Endodermal cell (in vitro differentiated cells): Measurements from ENCODE around the gene VCAM1. TPM values are rescaled to one million over a fixed set of nuclear protein-coding genes. Genes with fewer than 3 reads are reported as not detected.

Experiments used
- DNase-seq: peaks from one replicate; pipeline ENCODE4 v3.0.0-alpha.2; 2017
- H3K27ac ChIP-seq: 2 replicates; pipeline ENCODE4 v1.5.1; 2013; ENCODE audit warnings: mild to moderate bottlenecking, low read depth, low read length, moderate library complexity
- H3K27me3 ChIP-seq: 2 replicates; pipeline ENCODE4 v1.6.1; 2013; ENCODE audit warnings: mild to moderate bottlenecking, low read length, moderate library complexity; ENCODE audit not compliant: insufficient read depth, control insufficient read depth, poor library complexity, severe bottlenecking
- H3K36me3 ChIP-seq: 2 replicates; pipeline ENCODE4 v1.7.0; 2013; ENCODE audit warnings: mild to moderate bottlenecking, low read length, moderate library complexity; ENCODE audit not compliant: control insufficient read depth, insufficient read depth
- H3K4me1 ChIP-seq: one replicate; pipeline ENCODE4 v1.7.0; 2013; ENCODE audit warnings: low read length; ENCODE audit not compliant: control insufficient read depth, insufficient read depth
- H3K4me3 ChIP-seq: 2 replicates; pipeline ENCODE4 v1.5.1; 2013; ENCODE audit warnings: mild to moderate bottlenecking, low read length, moderate library complexity
- H3K9ac ChIP-seq: 2 replicates; pipeline ENCODE4 v1.6.1; 2013; ENCODE audit warnings: mild to moderate bottlenecking, low read length, moderate library complexity; ENCODE audit not compliant: poor library complexity, severe bottlenecking; ENCODE audit errors: extremely low read depth
- H3K9me3 ChIP-seq: 2 replicates; pipeline ENCODE4 v1.6.1; 2013; ENCODE audit warnings: mild to moderate bottlenecking, low read length, moderate library complexity; ENCODE audit not compliant: control insufficient read depth
- H3K27ac Mint-ChIP-seq: 2 replicates; pipeline ENCODE4 v1.8.0; 2020; ENCODE audit warnings: mixed read lengths
- H3K27me3 Mint-ChIP-seq: 2 replicates; pipeline ENCODE4 v1.8.0; 2021; ENCODE audit warnings: mild to moderate bottlenecking, mixed read lengths; ENCODE audit not compliant: insufficient read depth
- H3K36me3 Mint-ChIP-seq: 2 replicates; pipeline ENCODE4 v1.8.0; 2020; ENCODE audit warnings: low read depth, mixed read lengths
- H3K4me1 Mint-ChIP-seq: 2 replicates; pipeline ENCODE4 v1.8.0; 2020; ENCODE audit warnings: mixed read lengths
- H3K4me3 Mint-ChIP-seq: 2 replicates; pipeline ENCODE4 v1.8.0; 2020; ENCODE audit warnings: mild to moderate bottlenecking, moderate library complexity, mixed read lengths
- H3K9me3 Mint-ChIP-seq: 2 replicates; pipeline ENCODE4 v1.8.0; 2020; ENCODE audit warnings: mild to moderate bottlenecking, mixed read lengths
- WGBS, 2 experiments: methylation state at CpG; one replicate each; pipeline versions ENCODE4 v1.1.5 to v1.1.7; 2013; ENCODE audit warnings: missing lambda C conversion rate in 2 of 2, mixed read lengths in 1 of 2; ENCODE audit not compliant: insufficient coverage in 1 of 2, insufficient read length in 1 of 2; 5-methylcytosine and 5-hydroxymethylcytosine counted together
- total RNA-seq, 2 donors: library from RNA; stranded (reverse); fragmentation: NEBNext Ultra II Directional in 1 of 2; extraction: Animal tissue kit (Norgen Biotek cat#: 25700) in 1 of 2; gene quantifications; 2 replicates in 1 of 2; 3 replicates in 1 of 2; pipeline ENCODE4 v1.2.1, GENCODE V29; 2021
- TF ChIP-seq, protein P1 (sequence below): fragments of 200-600 bp; sonication (generic); conservative IDR thresholded peaks from 2 replicates; pipeline ENCODE4 v1.5.0; 2021; ENCODE audit warnings: antibody characterized with exemption, mild to moderate bottlenecking

The VCAM1 gene
- total RNA-seq, 2 donors from 2014 or later, result 1.4 to 1.7 TPM

DNA sequence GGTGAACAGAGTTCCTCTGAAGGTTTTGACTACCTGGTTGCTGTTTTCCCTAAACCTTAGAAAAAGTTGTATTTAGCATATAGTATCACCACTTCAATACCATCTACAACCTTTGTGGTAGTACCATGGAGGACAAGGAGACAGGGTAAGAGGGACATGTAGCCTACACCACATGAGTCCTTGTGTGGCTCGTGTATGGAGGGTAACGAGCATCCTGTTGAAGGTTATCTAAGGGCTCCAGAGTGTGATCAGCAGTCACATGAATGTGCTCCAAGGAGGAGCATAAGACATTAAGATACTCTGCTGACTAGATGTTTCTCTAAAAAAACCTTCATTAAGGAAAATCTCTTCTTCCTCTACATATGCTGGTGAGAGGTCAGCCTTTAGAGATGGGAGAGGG, 67.3 kb downstream of the VCAM1 start:
- Mint-ChIP-seq H3K27me3 (no peaks in the 10 kb centered on the region), H3K27ac (no peak overlapping the region), H3K4me3 (no peak overlapping the region), H3K4me1 (peaks cover 1% of the 10 kb centered on the region), H3K36me3 (no peaks in the 10 kb centered on the region), H3K9me3 (peaks cover 4% of the 10 kb centered on the region)
- 97 to 100% methylated on average over 2 of the region's 2 CpGs for WGBS, 2 experiments
- Histone ChIP-seq H3K9ac (no peak overlapping the region), H3K9me3 (peaks cover 10% of the 10 kb centered on the region), H3K36me3 (no peaks in the 10 kb centered on the region), H3K27ac (no peak overlapping the region), H3K4me1 (no peaks in the 10 kb centered on the region), H3K27me3 (no peaks in the 10 kb centered on the region), H3K4me3 (no peak overlapping the region)
- DNase-seq, result no peak
- TF ChIP-seq, protein P1, sequence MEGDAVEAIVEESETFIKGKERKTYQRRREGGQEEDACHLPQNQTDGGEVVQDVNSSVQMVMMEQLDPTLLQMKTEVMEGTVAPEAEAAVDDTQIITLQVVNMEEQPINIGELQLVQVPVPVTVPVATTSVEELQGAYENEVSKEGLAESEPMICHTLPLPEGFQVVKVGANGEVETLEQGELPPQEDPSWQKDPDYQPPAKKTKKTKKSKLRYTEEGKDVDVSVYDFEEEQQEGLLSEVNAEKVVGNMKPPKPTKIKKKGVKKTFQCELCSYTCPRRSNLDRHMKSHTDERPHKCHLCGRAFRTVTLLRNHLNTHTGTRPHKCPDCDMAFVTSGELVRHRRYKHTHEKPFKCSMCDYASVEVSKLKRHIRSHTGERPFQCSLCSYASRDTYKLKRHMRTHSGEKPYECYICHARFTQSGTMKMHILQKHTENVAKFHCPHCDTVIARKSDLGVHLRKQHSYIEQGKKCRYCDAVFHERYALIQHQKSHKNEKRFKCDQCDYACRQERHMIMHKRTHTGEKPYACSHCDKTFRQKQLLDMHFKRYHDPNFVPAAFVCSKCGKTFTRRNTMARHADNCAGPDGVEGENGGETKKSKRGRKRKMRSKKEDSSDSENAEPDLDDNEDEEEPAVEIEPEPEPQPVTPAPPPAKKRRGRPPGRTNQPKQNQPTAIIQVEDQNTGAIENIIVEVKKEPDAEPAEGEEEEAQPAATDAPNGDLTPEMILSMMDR, result no peak

Other genes with a start within 250 kb of the VCAM1 start
- not detected for gene GPR88, start 181.6 kb upstream of the VCAM1 start, total RNA-seq
- gene EXTL2, start 175.1 kb downstream of the VCAM1 start, total RNA-seq, result 10 to 100 TPM; 40.6 to 47.5 TPM
- gene SLC30A7, start 176.3 kb downstream of the VCAM1 start, total RNA-seq, result 10 to 100 TPM; 21.7 to 26.2 TPM